MM.1S (cell line): ENCODE results near the gene SYMPK.
A peak's percentile ranks its signal among the peaks of the same experiment; 100 is the strongest.

Experiments used
- DNase-seq: peaks from one replicate; pipeline ENCODE4 v3.0.0-alpha.2; 2015
- H2AFZ ChIP-seq: fragments of 300-600 bp; sonication (generic); 2 replicates; pipeline ENCODE4 v1.6.0; 2016; ENCODE audit warnings: antibody characterized with exemption, low read length
- H3F3A ChIP-seq: fragments of 300-600 bp; sonication (generic); 2 replicates; pipeline ENCODE4 v1.6.1; 2016; ENCODE audit warnings: mild to moderate bottlenecking, antibody characterized with exemption, low read length, moderate library complexity, mixed read lengths; ENCODE audit not compliant: insufficient read depth
- H3K27ac ChIP-seq: fragments of 300-600 bp; sonication (generic); 2 replicates; pipeline ENCODE4 v1.5.1; 2016; ENCODE audit warnings: mild to moderate bottlenecking, low read length
- H3K27me3 ChIP-seq: fragments of 300-600 bp; sonication (generic); replicated peaks from 2 replicates; pipeline ENCODE4 v1.6.0; 2016; ENCODE audit warnings: low read length; ENCODE audit not compliant: insufficient read depth
- H3K36me3 ChIP-seq: fragments of 300-600 bp; sonication (generic); replicated peaks from 2 replicates; pipeline ENCODE4 v1.6.1; 2016; ENCODE audit warnings: mild to moderate bottlenecking, low read length, mixed read lengths; ENCODE audit not compliant: insufficient read depth
- H3K4me1 ChIP-seq: fragments of 300-600 bp; sonication (generic); 2 replicates; pipeline ENCODE4 v1.6.1; 2016; ENCODE audit warnings: low read length, mixed read lengths
- H3K4me2 ChIP-seq: fragments of 300-600 bp; sonication (generic); 2 replicates; pipeline ENCODE4 v1.6.0; 2016; ENCODE audit warnings: low read depth, low read length
- H3K4me3 ChIP-seq: fragments of 300-600 bp; sonication (generic); 2 replicates; pipeline ENCODE4 v1.5.1; 2016; ENCODE audit warnings: low read length, mixed read lengths
- H3K79me2 ChIP-seq: fragments of 300-600 bp; sonication (generic); 2 replicates; pipeline ENCODE4 v1.6.1; 2016; ENCODE audit warnings: mixed run types, low read length, mixed read lengths
- H3K9ac ChIP-seq: fragments of 300-600 bp; sonication (generic); 2 replicates; pipeline ENCODE4 v1.6.1; 2016; ENCODE audit warnings: low read length, mixed read lengths
- H3K9me2 ChIP-seq: fragments of 300-600 bp; sonication (generic); replicated peaks from 2 replicates; pipeline ENCODE4 v1.6.1; 2016; ENCODE audit warnings: mild to moderate bottlenecking, low read length, mixed read lengths; ENCODE audit not compliant: insufficient read depth
- H3K9me3 ChIP-seq: fragments of 300-600 bp; sonication (generic); replicated peaks from 2 replicates; pipeline ENCODE4 v1.6.1; 2016; ENCODE audit warnings: mild to moderate bottlenecking, low read length, mixed read lengths; ENCODE audit not compliant: insufficient read depth
- H4K20me1 ChIP-seq: fragments of 300-600 bp; sonication (generic); 2 replicates; pipeline ENCODE4 v1.6.1; 2016; ENCODE audit warnings: mild to moderate bottlenecking, low read length, moderate library complexity, mixed read lengths; ENCODE audit not compliant: insufficient read depth
- CTCF ChIP-seq: fragments of 300-600 bp; sonication (generic); IDR thresholded peaks from 2 replicates; pipeline ENCODE4 v1.5.1; 2016; ENCODE audit warnings: antibody characterized with exemption, low read length, mixed read lengths
- EZH2 ChIP-seq: fragments of 300-600 bp; sonication (generic); optimal IDR thresholded peaks from 2 replicates; pipeline ENCODE3; 2017; ENCODE audit warnings: low read depth, mild to moderate bottlenecking, antibody characterized with exemption, low read length, mixed read lengths
- EZH2phosphoT487 ChIP-seq: fragments of 300-600 bp; sonication (generic); IDR thresholded peaks from 2 replicates; pipeline ENCODE4 v1.6.1; 2018; ENCODE audit warnings: antibody characterized with exemption, low read length

SYMPK gene

GRCh38 chr19:45901912-45902650 is 39.1 kb upstream of the SYMPK start, which contains the start of gene MYPOP:
Gene MYPOP (minus strand): TSS chr19:45902613. CDS start chr19:45901773, 840 bp downstream.
- Histone ChIP-seq H3K79me2 (no peaks in the 10 kb centered on the region), H3K27me3 (peaks cover 10% of the 10 kb centered on the region), H3K9me3 (no peaks in the 10 kb centered on the region), H3K36me3 (no peaks in the 10 kb centered on the region), H3F3A (peaks cover 7% of the 10 kb centered on the region), H3K27ac (peak within 1 kb of the TSS; percentile 54; the same call in 1 of the 2 replicates), H3K9me2 (no peaks in the 10 kb centered on the region), H4K20me1 (no peaks in the 10 kb centered on the region), H3K4me1 (peaks cover 4% of the 10 kb centered on the region), H2AFZ (peak within 1 kb of the TSS; percentile 99), H3K4me2 (peak within 1 kb of the TSS; percentile 100), H3K9ac (peak within 1 kb of the TSS; percentile 79), H3K4me3 (peak within 1 kb of the TSS; percentile 97)
- DNase-seq = no peak
- TF ChIP-seq EZH2 (no peak), EZH2phosphoT487 (no peak), CTCF (no peak)

GRCh38 chr19:45901432-45901911 is 38.5 kb upstream of the SYMPK start:
- peaks cover 7% of the 10 kb centered on the region for H3K27me3 ChIP-seq
- H3K4me1 ChIP-seq = peaks cover 4% of the 10 kb centered on the region
- no peaks in the 10 kb centered on the region for H3K9me3 ChIP-seq
- no peak overlapping the region for H3K9ac ChIP-seq
- H3K79me2 ChIP-seq = no peaks in the 10 kb centered on the region
- H2AFZ ChIP-seq = no peak overlapping the region
- no peak overlapping the region; the same call in 1 of the 2 replicates for H3K4me2 ChIP-seq
- H3K27ac ChIP-seq = no peak overlapping the region
- DNase-seq = no peak
- no peak for TF ChIP-seq EZH2
- no peak for TF ChIP-seq EZH2phosphoT487
- no peak for TF ChIP-seq CTCF
- no peaks in the 10 kb centered on the region for H4K20me1 ChIP-seq
- H3F3A ChIP-seq = peaks cover 7% of the 10 kb centered on the region
- no peaks in the 10 kb centered on the region for H3K36me3 ChIP-seq
- H3K4me3 ChIP-seq = no peak overlapping the region
- H3K9me2 ChIP-seq = no peaks in the 10 kb centered on the region

- Histone ChIP-seq H3K4me2 (no peak overlapping the region), H3K4me3 (no peak overlapping the region), H3K9me3 (no peaks in the 10 kb centered on the region), H3K27ac (no peak overlapping the region), H3K4me1 (peaks cover 4% of the 10 kb centered on the region), H3F3A (peaks cover 7% of the 10 kb centered on the region), H3K79me2 (no peaks in the 10 kb centered on the region), H3K9ac (no peak overlapping the region), H4K20me1 (no peaks in the 10 kb centered on the region), H3K9me2 (no peaks in the 10 kb centered on the region), H3K27me3 (peaks cover 5% of the 10 kb centered on the region), H2AFZ (no peak overlapping the region), H3K36me3 (no peaks in the 10 kb centered on the region)
- no peak for DNase-seq
- TF ChIP-seq CTCF (no peak), EZH2 (no peak), EZH2phosphoT487 (no peak)
Observed at GRCh38 chr19:45900738-45901431, 37.9 kb upstream of the SYMPK start.
